Endothelial cell of umbilical vein (primary cell): ENCODE results near the gene SLC24A3. TPM values are rescaled to one million over a fixed set of nuclear protein-coding genes. Genes with fewer than 3 reads are reported as not detected.

Experiments used
- BruUV-seq: library from RNA; stranded (reverse); fragments of 400-500 nt; replicated peaks from 2 replicates; lab custom pipeline; 2021; lab: Mats Ljungman, UMichigan
- CTCF ChIA-PET: fragments of 300-600, 350-600 bp; sonication (Branson Sonifier 250); formaldehyde crosslinking; loops from one replicate; lab custom pipeline; 2021; ENCODE audit warnings: antibody characterized with exemption, inconsistent platforms; lab: Charles Lee
- POLR2A ChIA-PET: fragments of 300-600, 350-600 bp; sonication (Branson Sonifier 250); formaldehyde crosslinking; loops from one replicate; lab custom pipeline; 2021; ENCODE audit warnings: antibody characterized with exemption, inconsistent platforms; lab: Charles Lee
- DNase-seq: peaks from one replicate; pipeline ENCODE4 v3.0.0-alpha.2; 2011; ENCODE audit warnings: low read depth, low spot score
- FAIRE-seq: peaks from 2 replicates; lab custom pipeline; 2011; peaks lifted over from hg19 to GRCh38; lab: Jason Lieb, UNC
- H2AFZ ChIP-seq: 2 replicates; pipeline ENCODE4 v1.6.0; 2012; ENCODE audit warnings: low read depth, low read length, control low read depth, inconsistent platforms
- H3K27ac ChIP-seq: 2 replicates; pipeline ENCODE4 v1.5.1; 2011; ENCODE audit warnings: low read depth, mild to moderate bottlenecking, control low read depth, low read length, moderate library complexity; ENCODE audit not compliant: insufficient read depth
- H3K27me3 ChIP-seq, 2 experiments: 2 replicates each; pipeline versions ENCODE4 v1.6.0 to v1.6.1; 2011; ENCODE audit warnings: low read length in 2 of 2, mixed read lengths in 1 of 2; ENCODE audit not compliant: control insufficient read depth in 2 of 2, insufficient read depth in 2 of 2
- H3K36me3 ChIP-seq, 2 experiments: 2 replicates in 1 of 2; 3 replicates in 1 of 2; pipeline ENCODE4 v1.5.1; 2011; ENCODE audit warnings: low read length in 2 of 2, mild to moderate bottlenecking in 1 of 2, moderate library complexity in 1 of 2; ENCODE audit not compliant: control insufficient read depth in 2 of 2, insufficient read depth in 2 of 2; ENCODE audit errors: extremely low read depth in 1 of 2
- H3K4me1 ChIP-seq: 3 replicates; pipeline ENCODE4 v1.5.1; 2011; ENCODE audit warnings: mild to moderate bottlenecking, low read length; ENCODE audit not compliant: control insufficient read depth, insufficient read depth; ENCODE audit errors: extremely low read depth
- H3K4me2 ChIP-seq: 2 replicates; pipeline ENCODE4 v1.6.1; 2011; ENCODE audit warnings: low read length, control low read depth, mixed read lengths; ENCODE audit not compliant: insufficient read depth
- H3K4me3 ChIP-seq, 3 experiments: fragments of 200-600 bp in 1 of 3; sonication (generic), shearing (Covaris generic) in 1 of 3; replicated peaks in 1 of 3; 2 replicates each; pipeline ENCODE4 v1.5.1; 2011 to 2016; ENCODE audit warnings: control low read depth in 3 of 3, low read length in 3 of 3, mild to moderate bottlenecking in 2 of 3, inconsistent platforms in 1 of 3, low read depth in 1 of 3, moderate library complexity in 1 of 3; ENCODE audit not compliant: insufficient read depth in 1 of 3
- H3K79me2 ChIP-seq: 2 replicates; pipeline ENCODE4 v1.6.0; 2012; ENCODE audit warnings: low read length, inconsistent platforms; ENCODE audit not compliant: control insufficient read depth, insufficient read depth
- H3K9ac ChIP-seq: replicated peaks from 2 replicates; pipeline ENCODE3; 2011; ENCODE audit warnings: low read length, control low read depth; ENCODE audit not compliant: insufficient read depth; ENCODE audit errors: extremely low read depth
- H3K9me1 ChIP-seq: replicated peaks from 3 replicates; pipeline ENCODE4 v1.6.0; 2011; ENCODE audit warnings: mild to moderate bottlenecking, low read length; ENCODE audit not compliant: control insufficient read depth, insufficient read depth; ENCODE audit errors: extremely low read depth
- H3K9me3 ChIP-seq: replicated peaks from 2 replicates; pipeline ENCODE4 v1.5.1; 2012; ENCODE audit warnings: low read length, inconsistent platforms; ENCODE audit not compliant: control insufficient read depth, insufficient read depth
- H4K20me1 ChIP-seq: replicated peaks from 2 replicates; pipeline ENCODE3; 2011; ENCODE audit warnings: mild to moderate bottlenecking, low read length; ENCODE audit not compliant: control insufficient read depth, insufficient read depth; ENCODE audit errors: extremely low read depth
- CTCF ChIP-seq, 2 donors: IDR thresholded peaks; 1 replicate in 1 of 2; 2 replicates in 1 of 2; pipeline ENCODE4 v1.5.1; 2011; ENCODE audit warnings: low read length in 2 of 2, mild to moderate bottlenecking in 2 of 2, moderate library complexity in 2 of 2, control low read depth in 1 of 2, inconsistent platforms in 1 of 2, low read depth in 1 of 2; ENCODE audit not compliant: insufficient read depth in 1 of 2; ENCODE audit errors: extremely low read depth in 1 of 2
- EZH2 ChIP-seq: IDR thresholded peaks from 2 replicates; pipeline ENCODE4 v1.6.1; 2012; ENCODE audit warnings: borderline replicate concordance, low read depth, mild to moderate bottlenecking, moderate library complexity, low read length, inconsistent platforms; ENCODE audit not compliant: severe bottlenecking
- FOS ChIP-seq: IDR thresholded peaks from 2 replicates; pipeline ENCODE4 v1.6.1; 2011; ENCODE audit warnings: mild to moderate bottlenecking, low read length, moderate library complexity, borderline replicate concordance; ENCODE audit not compliant: insufficient read depth
- GATA2 ChIP-seq: IDR thresholded peaks from 2 replicates; pipeline ENCODE4 v1.7.0; 2011; ENCODE audit warnings: low read depth, mild to moderate bottlenecking, moderate library complexity, mixed read lengths, low read length; ENCODE audit not compliant: insufficient read length, insufficient read depth
- JUN ChIP-seq: IDR thresholded peaks from 2 replicates; pipeline ENCODE4 v1.6.1; 2011; ENCODE audit warnings: borderline replicate concordance, low read depth; ENCODE audit not compliant: insufficient read length, insufficient read depth
- MAX ChIP-seq: IDR thresholded peaks from 2 replicates; pipeline ENCODE4 v1.6.1; 2011; ENCODE audit not compliant: insufficient read depth, insufficient read length
- MYC ChIP-seq: IDR thresholded peaks from one replicate; pipeline ENCODE4 v1.6.1; 2011; ENCODE audit warnings: mild to moderate bottlenecking, low read depth, low read length
- POLR2A ChIP-seq: IDR thresholded peaks from 2 replicates; pipeline ENCODE4 v1.6.1; 2012; ENCODE audit warnings: low read depth, mild to moderate bottlenecking, control low read depth, low read length
- POLR2AphosphoS5 ChIP-seq: IDR thresholded peaks from 2 replicates; pipeline ENCODE4 v1.6.1; 2012; ENCODE audit warnings: low read depth, mild to moderate bottlenecking, control low read depth, low read length, moderate library complexity; ENCODE audit not compliant: insufficient read depth
- dilution Hi-C: fragments of 300-500 bp; cut with MboI; formaldehyde crosslinking; loops from one replicate; pipeline ENCODE4 v1.15.0; 2019; ENCODE audit warnings: low sequenced_read_pairs; ENCODE audit not compliant: extremely low pct_ligation_motif_present
- intact Hi-C: fragments of 100-400 bp; cut with micrococcal nuclease; formaldehyde crosslinking; loops from one replicate; pipeline ENCODE4 v1.10.0; 2022
- polyA plus RNA-seq, 4 experiments: library from polyadenylated mRNA; depleted of rRNA in 3 of 4; stranded (reverse) in 3 of 4; unstranded in 1 of 4; fragments of >200 nt; gene quantifications; 2 replicates each; pipeline versions ENCODE4 v1.2.1 to v1.2.3, GENCODE V29; 2011 to 2012; ENCODE audit warnings: missing spikeins in 1 of 4
- total RNA-seq: library from RNA; stranded (reverse); gene quantifications from 2 replicates; pipeline ENCODE4 v1.2.3, GENCODE V29; 2021

Gene SLC24A3
- total and polyA plus RNA-seq, 2 donors (not counting 3 experiments of a cell fraction or from before 2014, with no cell fraction given): not detected

- H3K36me3 ChIP-seq: no peaks in the 10 kb centered on the region
- H3K9me1 ChIP-seq: no peaks in the 10 kb centered on the region
- POLR2A ChIA-PET: no interaction called here
- no peak overlapping the region for H3K9ac ChIP-seq
- intact Hi-C loops (no loop called here), dilution Hi-C loops (no loop called here)
- H4K20me1 ChIP-seq: no peaks in the 10 kb centered on the region
- H3K9me3 ChIP-seq: peaks cover 1% of the 10 kb centered on the region
- no peaks in the 10 kb centered on the region for H3K79me2 ChIP-seq
- no peak overlapping the region for H3K4me3 ChIP-seq
- FAIRE-seq (no peak), DNase-seq (no peak)
- CTCF ChIA-PET: no interaction called here
- H2AFZ ChIP-seq: no peak overlapping the region
- no TSS peak for BruUV-seq
- no peak overlapping the region for H3K27ac ChIP-seq
- TF ChIP-seq JUN (no peak), GATA2 (no peak), POLR2AphosphoS5 (no peak), CTCF (IDR thresholded peaks at IDR 0.05; ENCODE audit: extremely low read depth in 1 of 2, insufficient read depth in 1 of 2, low read depth in 1 of 2, low read length in 2 of 2) (no peak), FOS (no peak), POLR2A (no peak), MYC (no peak), EZH2 (no peak), MAX (no peak)
- H3K4me2 ChIP-seq: no peak overlapping the region
- no peaks in the 10 kb centered on the region for H3K4me1 ChIP-seq
- H3K27me3 ChIP-seq: no peaks in the 10 kb centered on the region
These were observed 31.8 kb downstream of the SLC24A3 start for GRCh38 chr20:19244291-19244690.
